ENCODE measurements around the gene BTBD10.

Gene BTBD10

DNA sequence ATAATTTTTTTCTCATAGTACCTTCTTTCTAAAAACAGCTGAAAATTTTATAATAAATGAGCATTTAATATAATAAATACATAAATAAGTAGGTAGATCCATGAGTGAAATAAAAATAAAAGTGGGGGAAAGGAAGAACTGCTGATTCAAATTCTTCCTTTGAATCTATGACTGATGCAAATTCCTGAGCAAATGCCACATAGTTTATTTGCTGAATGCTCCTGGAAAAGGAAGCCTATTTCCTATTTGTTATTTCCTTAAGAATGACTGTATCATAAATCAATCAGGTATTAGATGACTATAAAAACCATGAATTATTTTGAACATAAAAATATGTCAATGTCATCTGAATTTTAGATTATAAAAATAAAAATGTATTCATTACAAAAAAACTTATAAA lies 16.6 kb downstream of the BTBD10 start:
- TF ChIP-seq TEAD4 (IDR thresholded peaks at IDR 0.05), result no peak
- TF ChIP-seq, protein P1, sequence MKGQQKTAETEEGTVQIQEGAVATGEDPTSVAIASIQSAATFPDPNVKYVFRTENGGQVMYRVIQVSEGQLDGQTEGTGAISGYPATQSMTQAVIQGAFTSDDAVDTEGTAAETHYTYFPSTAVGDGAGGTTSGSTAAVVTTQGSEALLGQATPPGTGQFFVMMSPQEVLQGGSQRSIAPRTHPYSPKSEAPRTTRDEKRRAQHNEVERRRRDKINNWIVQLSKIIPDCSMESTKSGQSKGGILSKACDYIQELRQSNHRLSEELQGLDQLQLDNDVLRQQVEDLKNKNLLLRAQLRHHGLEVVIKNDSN (IDR thresholded peaks at IDR 0.05), result no peak
- TF ChIP-seq, protein P2, sequence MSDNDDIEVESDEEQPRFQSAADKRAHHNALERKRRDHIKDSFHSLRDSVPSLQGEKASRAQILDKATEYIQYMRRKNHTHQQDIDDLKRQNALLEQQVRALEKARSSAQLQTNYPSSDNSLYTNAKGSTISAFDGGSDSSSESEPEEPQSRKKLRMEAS (IDR thresholded peaks at IDR 0.05), result no peak
- TF ChIP-seq TAF1 (IDR thresholded peaks at IDR 0.05; ENCODE audit: low read depth), result no peak
- TF ChIP-seq EGR1 (IDR thresholded peaks at IDR 0.05), result no peak
- TF ChIP-seq RAD21 (IDR thresholded peaks at IDR 0.05; ENCODE audit: low read depth), result no peak
- TF ChIP-seq, protein P3, sequence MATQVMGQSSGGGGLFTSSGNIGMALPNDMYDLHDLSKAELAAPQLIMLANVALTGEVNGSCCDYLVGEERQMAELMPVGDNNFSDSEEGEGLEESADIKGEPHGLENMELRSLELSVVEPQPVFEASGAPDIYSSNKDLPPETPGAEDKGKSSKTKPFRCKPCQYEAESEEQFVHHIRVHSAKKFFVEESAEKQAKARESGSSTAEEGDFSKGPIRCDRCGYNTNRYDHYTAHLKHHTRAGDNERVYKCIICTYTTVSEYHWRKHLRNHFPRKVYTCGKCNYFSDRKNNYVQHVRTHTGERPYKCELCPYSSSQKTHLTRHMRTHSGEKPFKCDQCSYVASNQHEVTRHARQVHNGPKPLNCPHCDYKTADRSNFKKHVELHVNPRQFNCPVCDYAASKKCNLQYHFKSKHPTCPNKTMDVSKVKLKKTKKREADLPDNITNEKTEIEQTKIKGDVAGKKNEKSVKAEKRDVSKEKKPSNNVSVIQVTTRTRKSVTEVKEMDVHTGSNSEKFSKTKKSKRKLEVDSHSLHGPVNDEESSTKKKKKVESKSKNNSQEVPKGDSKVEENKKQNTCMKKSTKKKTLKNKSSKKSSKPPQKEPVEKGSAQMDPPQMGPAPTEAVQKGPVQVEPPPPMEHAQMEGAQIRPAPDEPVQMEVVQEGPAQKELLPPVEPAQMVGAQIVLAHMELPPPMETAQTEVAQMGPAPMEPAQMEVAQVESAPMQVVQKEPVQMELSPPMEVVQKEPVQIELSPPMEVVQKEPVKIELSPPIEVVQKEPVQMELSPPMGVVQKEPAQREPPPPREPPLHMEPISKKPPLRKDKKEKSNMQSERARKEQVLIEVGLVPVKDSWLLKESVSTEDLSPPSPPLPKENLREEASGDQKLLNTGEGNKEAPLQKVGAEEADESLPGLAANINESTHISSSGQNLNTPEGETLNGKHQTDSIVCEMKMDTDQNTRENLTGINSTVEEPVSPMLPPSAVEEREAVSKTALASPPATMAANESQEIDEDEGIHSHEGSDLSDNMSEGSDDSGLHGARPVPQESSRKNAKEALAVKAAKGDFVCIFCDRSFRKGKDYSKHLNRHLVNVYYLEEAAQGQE (IDR thresholded peaks at IDR 0.05; ENCODE audit: low read depth), result no peak
- no peak for TF ChIP-seq EP300 (IDR thresholded peaks at IDR 0.05; ENCODE audit: borderline replicate concordance)
- TF ChIP-seq CREB1 (IDR thresholded peaks at IDR 0.05; ENCODE audit: low read depth), result no peak
- no peak for TF ChIP-seq ZBTB7A (IDR thresholded peaks at IDR 0.05; ENCODE audit: low read depth)
- no peak for TF ChIP-seq CEBPB (IDR thresholded peaks at IDR 0.05)
- no peak for TF ChIP-seq FOXM1 (IDR thresholded peaks at IDR 0.05; ENCODE audit: borderline replicate concordance, low read depth)
- no peak for TF ChIP-seq NFIC (IDR thresholded peaks at IDR 0.05)
- no peak for TF ChIP-seq TCF12 (IDR thresholded peaks at IDR 0.05; ENCODE audit: low read depth)
- no peak for TF ChIP-seq YY1 (IDR thresholded peaks at IDR 0.05; ENCODE audit: low read depth)

DNA sequence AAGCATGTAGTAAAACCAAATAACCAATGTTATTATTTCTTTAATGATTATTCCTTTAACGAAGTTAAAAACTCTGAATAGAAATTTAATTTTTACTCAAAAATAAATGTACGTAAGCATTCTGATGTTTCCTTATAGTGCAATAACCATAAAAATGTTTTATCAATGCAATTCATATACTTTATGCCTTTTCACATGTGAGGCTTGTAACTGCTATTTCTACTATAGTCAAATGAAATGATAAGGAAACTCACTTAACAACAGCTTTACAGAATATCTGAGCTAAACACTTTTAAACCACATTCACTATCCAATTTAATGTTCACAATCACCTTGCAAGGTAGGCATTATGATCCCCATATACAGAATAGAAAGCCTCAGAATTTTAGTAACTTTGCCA lies 17.4 kb downstream of the BTBD10 start:
- TF ChIP-seq FOXM1 (IDR thresholded peaks at IDR 0.05; ENCODE audit: borderline replicate concordance, low read depth), result no peak
- no peak for TF ChIP-seq CEBPB (IDR thresholded peaks at IDR 0.05)
- no peak for TF ChIP-seq EP300 (IDR thresholded peaks at IDR 0.05; ENCODE audit: borderline replicate concordance)
- TF ChIP-seq, protein P2 (IDR thresholded peaks at IDR 0.05), result no peak
- TF ChIP-seq RAD21 (IDR thresholded peaks at IDR 0.05; ENCODE audit: low read depth), result no peak
- no peak for TF ChIP-seq ZBTB7A (IDR thresholded peaks at IDR 0.05; ENCODE audit: low read depth)
- TF ChIP-seq, protein P3 (IDR thresholded peaks at IDR 0.05; ENCODE audit: low read depth), result no peak
- no peak for TF ChIP-seq TCF12 (IDR thresholded peaks at IDR 0.05; ENCODE audit: low read depth)
- no peak for TF ChIP-seq EGR1 (IDR thresholded peaks at IDR 0.05)
- TF ChIP-seq YY1 (IDR thresholded peaks at IDR 0.05; ENCODE audit: low read depth), result no peak
- TF ChIP-seq TAF1 (IDR thresholded peaks at IDR 0.05; ENCODE audit: low read depth), result no peak
- TF ChIP-seq CREB1 (IDR thresholded peaks at IDR 0.05; ENCODE audit: low read depth), result no peak
- no peak for TF ChIP-seq NFIC (IDR thresholded peaks at IDR 0.05)
- TF ChIP-seq, protein P1 (IDR thresholded peaks at IDR 0.05), result no peak
- no peak for TF ChIP-seq TEAD4 (IDR thresholded peaks at IDR 0.05)

DNA sequence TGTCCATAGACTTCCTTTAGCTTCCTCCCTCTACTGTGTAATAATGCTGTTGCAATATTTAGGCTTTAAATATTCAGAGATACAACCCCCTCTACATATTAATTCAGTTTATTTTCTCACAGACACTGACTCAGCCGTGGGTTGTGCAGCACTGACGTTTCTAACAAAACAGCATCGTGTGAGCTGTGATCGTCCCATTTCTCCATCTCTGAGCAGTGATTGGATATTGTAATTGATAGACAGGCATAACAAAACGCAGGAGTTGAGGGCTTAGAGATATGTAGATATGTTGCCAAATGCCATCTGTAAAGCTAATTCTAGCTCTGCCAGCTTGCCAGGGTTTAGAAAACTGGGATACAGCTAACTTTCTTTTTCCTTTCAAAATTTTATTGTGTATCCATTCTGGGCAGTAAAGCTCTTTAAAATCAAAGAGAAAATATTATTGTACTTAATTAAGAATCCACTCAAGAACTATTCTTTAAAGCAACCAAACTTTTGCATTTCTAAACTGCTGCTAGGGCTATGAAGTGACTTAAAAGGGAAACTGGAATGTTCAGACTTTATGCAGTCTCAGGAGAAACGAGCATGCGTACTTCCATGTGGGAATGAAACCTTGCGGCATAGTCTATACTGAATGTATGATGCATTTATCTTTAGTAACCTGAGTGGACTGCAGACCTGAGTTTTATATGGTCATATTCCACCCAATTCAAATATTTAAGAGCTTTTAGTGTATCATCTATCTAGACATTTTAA lies 22.7 kb downstream of the BTBD10 start:
- no peak for TF ChIP-seq EP300 (IDR thresholded peaks at IDR 0.05; ENCODE audit: borderline replicate concordance)
- TF ChIP-seq, protein P2 (IDR thresholded peaks at IDR 0.05), result no peak
- no peak for TF ChIP-seq CEBPB (IDR thresholded peaks at IDR 0.05)
- TF ChIP-seq TCF12 (IDR thresholded peaks at IDR 0.05; ENCODE audit: low read depth), result no peak
- TF ChIP-seq FOXM1 (IDR thresholded peaks at IDR 0.05; ENCODE audit: borderline replicate concordance, low read depth), result no peak
- TF ChIP-seq, protein P1 (IDR thresholded peaks at IDR 0.05), result no peak
- no peak for TF ChIP-seq YY1 (IDR thresholded peaks at IDR 0.05; ENCODE audit: low read depth)
- no peak for TF ChIP-seq EGR1 (IDR thresholded peaks at IDR 0.05)

DNA sequence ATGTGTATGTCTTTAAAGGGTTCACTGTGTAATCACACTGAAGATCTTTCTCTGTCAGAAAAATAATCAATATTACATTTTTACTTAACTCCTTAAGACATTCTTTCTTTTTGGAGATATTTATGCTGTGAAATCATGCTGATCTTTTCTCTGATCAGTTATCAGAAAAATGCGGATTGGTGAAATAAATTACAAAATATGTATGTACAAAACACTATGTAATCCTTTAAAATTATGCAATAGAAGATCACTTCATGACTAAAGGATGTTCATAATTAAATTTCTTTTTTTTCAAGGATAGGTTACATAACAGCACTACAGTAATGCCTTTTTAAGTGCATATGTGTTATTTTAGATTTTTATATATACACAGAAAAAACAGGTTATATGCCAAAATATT lies 24.7 kb downstream of the BTBD10 start:
- no peak for TF ChIP-seq YY1 (IDR thresholded peaks at IDR 0.05; ENCODE audit: low read depth)
- no peak for TF ChIP-seq FOXM1 (IDR thresholded peaks at IDR 0.05; ENCODE audit: borderline replicate concordance, low read depth)
- no peak for TF ChIP-seq RAD21 (IDR thresholded peaks at IDR 0.05; ENCODE audit: low read depth)
